SU-DHL-6 (cell line): Measurements from ENCODE around the gene PPP1R14B.

Source experiments
- CTCF ChIP-seq: fragments of 200-600 bp; sonication (generic); IDR thresholded peaks from one replicate; pipeline ENCODE4 v1.5.1; 2017; ENCODE audit warnings: antibody characterized with exemption, mild to moderate bottlenecking, low read length, moderate library complexity; ENCODE audit not compliant: insufficient read depth, poor library complexity, severe bottlenecking
- EZH2phosphoT487 ChIP-seq: fragments of 200-600 bp; sonication (generic), shearing (Covaris generic); conservative IDR thresholded peaks from 2 replicates; pipeline ENCODE4 v1.6.1; 2018; ENCODE audit warnings: mild to moderate bottlenecking, antibody characterized with exemption, low read length, moderate library complexity, mixed read lengths

- TF ChIP-seq EZH2phosphoT487 = no peak
- TF ChIP-seq CTCF = peak; percentile 53
These were observed 42.2 kb downstream of the PPP1R14B start for GRCh38 chr11:64204464-64204989.
